Heart right ventricle (tissue), 16 donors: Measurements from ENCODE around the gene TTC34. TPM values are rescaled to one million over a fixed set of nuclear protein-coding genes. Genes with fewer than 3 reads are reported as not detected.

Source experiments
- ATAC-seq, 8 donors: fragments of 200-7000 bp; cut with Tn5 transposase; one replicate each; pipeline ENCODE4 v1.9.1; 2020; ENCODE audit warnings: mild to moderate bottlenecking in 8 of 8, moderate library complexity in 8 of 8, moderate number of reproducible peaks in 1 of 8
- DNase-seq, 2 donors: peaks; one replicate each; pipeline ENCODE4 v3.0.0-alpha.2; 2020
- H3K27ac ChIP-seq, 10 donors: fragments of 200-600 bp; sonication (generic) in 2 of 10; one replicate each; pipeline versions ENCODE4 v1.5.0 to v1.8.0; 2020 to 2022; ENCODE audit warnings: mild to moderate bottlenecking in 3 of 10
- H3K27me3 ChIP-seq, 7 donors: fragments of 200-600 bp; one replicate each; pipeline ENCODE4 v1.8.0; 2021 to 2022; ENCODE audit warnings: mild to moderate bottlenecking in 2 of 7
- H3K36me3 ChIP-seq, 9 donors: fragments of 200-600 bp; sonication (generic) in 1 of 9; one replicate each; pipeline versions ENCODE4 v1.5.0 to v1.8.0; 2020 to 2022; ENCODE audit warnings: mild to moderate bottlenecking in 2 of 9
- H3K4me1 ChIP-seq, 9 donors: fragments of 200-600 bp; sonication (generic) in 1 of 9; one replicate each; pipeline versions ENCODE4 v1.5.0 to v1.8.0; 2020 to 2022; ENCODE audit warnings: mild to moderate bottlenecking in 4 of 9
- H3K4me3 ChIP-seq, 10 donors: fragments of 200-600 bp; sonication (generic) in 2 of 10; one replicate each; pipeline versions ENCODE4 v1.5.0 to v1.8.0; 2020 to 2022; ENCODE audit warnings: mild to moderate bottlenecking in 7 of 10, moderate library complexity in 2 of 10
- H3K9me3 ChIP-seq, 11 donors: fragments of 200-600 bp in 10 of 11; sonication (generic) in 2 of 11; one replicate each; pipeline versions ENCODE4 v1.5.0 to v1.8.0; 2013 to 2022; ENCODE audit warnings: mild to moderate bottlenecking in 2 of 11, control low read depth in 1 of 11, moderate library complexity in 1 of 11
- CTCF ChIP-seq, 9 donors: fragments of 200-600 bp; sonication (generic) in 2 of 9; IDR thresholded peaks; one replicate each; pipeline versions ENCODE4 v1.5.0 to v1.8.0; 2021 to 2022; ENCODE audit warnings: antibody characterized with exemption in 9 of 9, mild to moderate bottlenecking in 5 of 9, moderate library complexity in 1 of 9
- WGBS, 2 donors: extraction: QIAGEN DNeasy Blood & Tissue Kit; methylation state at CpG; one replicate each; pipeline ENCODE4 v1.1.7; 2013; ENCODE audit warnings: inconsistent platforms in 1 of 2; 5-methylcytosine and 5-hydroxymethylcytosine counted together
- intact Hi-C, 10 donors: fragments of 100-400 bp; cut with DNase I; formaldehyde crosslinking; loops; one replicate each; pipeline versions ENCODE4 v1.11.1 to v1.14.2; 2022
- polyA plus RNA-seq, 2 donors: library from polyadenylated mRNA; stranded (reverse); fragments of 200-250 nt; gene quantifications; one replicate each; pipeline ENCODE4 v1.2.3, GENCODE V29; 2013
- total RNA-seq, 10 donors: library from RNA; stranded (reverse); fragmentation: NEBNext Ultra II Directional in 3 of 10; extraction: Animal tissue kit (Norgen Biotek cat#: 25700) in 3 of 10; gene quantifications; one replicate each; pipeline versions ENCODE4 v1.2.1 to v1.2.4, GENCODE V29; 2021 to 2023
- donor health status: Arrhythmogenic right ventricular cardiomyopathy.
- donor health status: ischemic (EF 13 %, LVEDD 7.1; RV severe dilation, severe dysfunction).
- donor health status: healthy with polysubstance abuse.
- donor health status: DM: no; HTN: yes; CAD: no.
- donor health status: DM: no; HTN: no; CAD: no.
- donor health status: ischemic (EF 25% LVEDD 6.9; RV normal size, moderate dysfunction).
- donor health status: ischemic (EF 25% LVEDD 5.7; RV mildly dilated, moderate dysfunction).
- donor health status: healthy.
- donor health status: DM: yes; HTN: yes; CAD: no.
- donor health status: Ischemic cardiomyopathy.
- donor health status: ischemic (EF 35%, LVEDD 5.7; RV mildly dilated, moderate dysfunction).
- donor health status: nonischemic (EF 11% LVEDD 7.7; RV severe dilation, severe dysfunction).
- donor health status: DM: yes; HTN: yes; CAD: no.
- donor health status: PGD.
- donor health status: ischemic (EF 29% LVEDD 5.4; RV normal size, mild dysfunction).
- donor health status: nonischemic (EF 23%, LVEDD 6.1; RV moderate dilation, normal function).

TTC34 gene
- total and polyA plus RNA-seq, 12 donors, result 0.03 to 0.74 (median 0.42) TPM

DNA sequence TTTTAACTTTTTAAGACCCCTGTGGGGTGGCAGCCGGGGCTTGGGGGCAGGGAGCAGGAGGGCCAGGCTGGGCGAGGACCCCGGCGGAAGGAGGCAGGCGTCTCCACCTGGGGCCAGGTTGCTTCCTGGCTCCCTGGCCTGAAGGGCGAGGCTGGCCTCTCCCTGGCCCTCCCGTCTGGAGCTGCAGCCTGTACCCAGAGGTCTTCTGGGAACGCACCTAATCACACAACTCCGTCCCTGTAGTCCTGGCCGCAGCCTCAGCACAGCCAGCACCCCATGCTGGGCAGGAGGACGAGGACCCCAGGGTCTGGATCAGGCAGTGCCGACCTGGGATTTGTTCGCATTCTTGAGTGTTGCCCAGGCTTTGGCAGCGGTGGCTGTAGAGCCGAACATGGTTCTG is 14.1 kb upstream of the TTC34 start:
- H3K27ac ChIP-seq, result no peak overlapping the region
- peaks cover 0 to 30% (median 5%) of the 10 kb centered on the region in 7 donors for H3K27me3 ChIP-seq
- peaks cover 0 to 18% (median 0%) of the 10 kb centered on the region in 11 donors for H3K9me3 ChIP-seq
- TF ChIP-seq CTCF (IDR thresholded peaks at IDR 0.05), result no peak
- peak in 1 of 2 donors; percentile 2 for DNase-seq
- no peaks in the 10 kb centered on the region for H3K36me3 ChIP-seq
- no peaks in the 10 kb centered on the region for H3K4me1 ChIP-seq
- intact Hi-C loops, result no loop called here
- WGBS, 2 donors, result 70% methylated on average over 15 of the region's 15 CpGs
- H3K4me3 ChIP-seq, result no peak overlapping the region
- no peak for ATAC-seq

- no peaks in the 10 kb centered on the region for H3K4me1 ChIP-seq
- no peaks in the 10 kb centered on the region for H3K36me3 ChIP-seq
- no peak overlapping the region for H3K27ac ChIP-seq
- WGBS, 2 donors, result 85 to 86% methylated on average over 24 of the region's 24 CpGs
- DNase-seq (peak in 1 of 2 donors; percentile 9), ATAC-seq (no peak)
- peaks cover 0 to 40% (median 5%) of the 10 kb centered on the region in 7 donors for H3K27me3 ChIP-seq
- no peak overlapping the region for H3K4me3 ChIP-seq
- intact Hi-C loops, result no loop called here
- TF ChIP-seq CTCF (IDR thresholded peaks at IDR 0.05), result no peak
- H3K9me3 ChIP-seq, result peaks cover 0 to 18% (median 0%) of the 10 kb centered on the region in 11 donors
These were observed 13.1 kb upstream of the TTC34 start for GRCh38 chr1:2814511-2815075.

GRCh38 chr1:2812939-2813653 is 11.6 kb upstream of the TTC34 start:
- Histone ChIP-seq H3K27ac (no peak overlapping the region), H3K27me3 (peaks cover 0 to 45% (median 9%) of the 10 kb centered on the region in 7 donors), H3K4me1 (no peaks in the 10 kb centered on the region), H3K36me3 (no peaks in the 10 kb centered on the region), H3K4me3 (no peak overlapping the region), H3K9me3 (peaks cover 0 to 18% (median 0%) of the 10 kb centered on the region in 11 donors)
- WGBS, 2 donors, result 92 to 94% methylated on average over 33 to 34 of the region's 34 CpGs
- no peak for DNase-seq
- TF ChIP-seq CTCF (IDR thresholded peaks at IDR 0.05), result no peak
- intact Hi-C loops, result no loop called here
- ATAC-seq, result no peak

DNA sequence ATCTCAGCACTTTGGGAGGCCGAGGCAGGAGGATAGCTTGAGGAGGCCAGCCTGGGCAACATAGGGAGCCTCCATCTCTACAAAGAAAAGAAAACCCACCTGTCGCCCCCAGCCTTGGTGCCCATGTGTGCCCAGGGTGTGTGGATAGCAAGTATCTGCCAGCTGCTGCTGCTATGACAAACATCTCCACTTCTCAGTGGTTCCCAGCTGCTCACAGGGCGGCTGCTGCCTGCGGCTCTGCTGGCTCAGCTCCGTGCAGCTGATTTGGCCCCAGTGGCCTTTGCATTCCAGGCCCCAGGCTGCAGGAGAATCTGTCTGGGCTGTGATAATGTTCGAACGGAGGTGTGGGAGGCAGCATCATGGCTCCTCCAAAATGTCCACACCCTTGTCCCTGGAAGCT is 10.6 kb upstream of the TTC34 start:
- Histone ChIP-seq H3K4me3 (no peak overlapping the region), H3K36me3 (no peaks in the 10 kb centered on the region), H3K27me3 (peaks cover 0 to 49% (median 15%) of the 10 kb centered on the region in 7 donors), H3K27ac (no peak overlapping the region), H3K4me1 (no peaks in the 10 kb centered on the region), H3K9me3 (peaks cover 0 to 18% (median 0%) of the 10 kb centered on the region in 11 donors)
- intact Hi-C loops, result no loop called here
- ATAC-seq (no peak), DNase-seq (no peak)
- TF ChIP-seq CTCF (IDR thresholded peaks at IDR 0.05), result no peak
- WGBS, 2 donors, result 83 to 89% methylated on average over 7 of the region's 7 CpGs
